DMS 273 (cell line): ENCODE results near the gene DPP6.

Source experiments
- DNase-seq: peaks from one replicate; lab custom pipeline; 2025; ENCODE audit not compliant: unreplicated experiment; lab: John Stamatoyannopoulos, UW

DPP6 gene

GRCh38 chr7:154509192-154509591 lies 457.0 kb downstream of the DPP6 start:
- DNase-seq: no peak

DNA sequence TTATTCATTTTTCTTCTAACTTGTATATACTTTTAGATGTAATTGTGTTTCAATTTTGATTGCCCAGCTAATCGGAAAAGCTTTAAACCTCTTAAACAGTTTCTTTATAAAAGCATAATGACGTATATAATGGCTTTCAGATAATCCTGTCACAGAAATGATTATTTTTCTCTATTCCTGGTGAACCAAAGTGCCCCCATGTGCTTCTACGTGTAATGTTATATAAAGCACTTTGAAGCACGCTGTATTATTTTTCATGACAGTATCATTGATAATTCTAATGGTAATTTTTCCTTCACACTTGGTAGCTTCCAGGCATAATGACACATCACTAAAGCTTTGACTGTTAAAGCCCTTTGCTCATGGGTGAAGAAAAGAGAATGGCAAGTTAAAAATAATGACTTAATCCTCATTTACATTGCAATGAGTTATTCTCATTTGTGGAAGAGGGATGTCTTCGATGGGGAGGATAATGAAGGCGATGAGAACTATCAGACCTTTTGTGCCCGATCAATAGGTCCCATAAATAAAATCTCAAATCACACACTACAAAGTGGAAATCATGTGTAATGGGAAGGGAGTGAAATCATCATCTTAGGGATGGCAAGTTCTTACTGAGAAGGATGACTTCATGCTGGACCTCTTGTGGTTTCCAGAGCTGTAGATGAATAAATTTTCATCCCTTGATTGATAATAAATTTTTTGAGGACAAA lies 460.1 kb downstream of the DPP6 start:
- no peak for DNase-seq

DNA sequence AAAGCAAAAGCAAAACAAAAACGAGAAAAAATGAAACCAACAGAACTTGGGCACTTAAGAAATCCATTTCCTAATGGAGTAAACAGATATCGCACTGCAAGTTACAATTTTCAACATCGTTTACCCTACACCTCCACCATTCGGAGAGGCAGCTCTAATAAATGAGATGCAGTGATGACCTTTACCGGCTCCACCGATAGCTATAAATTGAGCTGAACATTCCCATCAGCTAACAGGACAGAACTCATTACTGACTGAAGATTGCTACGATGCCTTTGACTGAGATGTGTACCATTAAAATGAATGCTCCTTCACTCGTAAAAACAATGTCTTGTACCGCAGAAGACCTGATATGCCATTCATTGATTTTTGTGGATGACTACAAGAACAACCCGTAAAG lies 465.6 kb downstream of the DPP6 start:
- no peak for DNase-seq

GRCh38 chr7:154519229-154519628 lies 467.0 kb downstream of the DPP6 start:
- no peak for DNase-seq

GRCh38 chr7:154530136-154530535 lies 477.9 kb downstream of the DPP6 start:
- no peak for DNase-seq

DNA sequence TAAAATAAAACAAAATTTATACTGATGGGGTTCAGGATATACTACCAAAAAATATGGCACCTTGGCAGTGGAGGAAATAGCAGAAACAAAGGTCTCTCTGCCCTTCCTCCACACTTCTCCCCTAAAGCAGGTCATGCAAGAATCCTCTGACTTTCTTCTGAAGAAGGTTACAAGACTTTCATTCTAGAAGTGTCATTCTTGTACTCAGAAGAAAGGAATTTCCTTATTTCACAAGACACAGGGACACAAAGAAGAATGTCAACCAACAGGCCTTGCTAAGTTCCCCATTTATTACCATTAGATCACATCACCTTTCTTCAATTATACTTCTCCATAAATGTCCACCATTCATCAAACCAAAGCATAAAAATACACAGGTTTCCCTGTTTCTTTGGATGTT lies 480.6 kb downstream of the DPP6 start:
- DNase-seq: no peak

DNA sequence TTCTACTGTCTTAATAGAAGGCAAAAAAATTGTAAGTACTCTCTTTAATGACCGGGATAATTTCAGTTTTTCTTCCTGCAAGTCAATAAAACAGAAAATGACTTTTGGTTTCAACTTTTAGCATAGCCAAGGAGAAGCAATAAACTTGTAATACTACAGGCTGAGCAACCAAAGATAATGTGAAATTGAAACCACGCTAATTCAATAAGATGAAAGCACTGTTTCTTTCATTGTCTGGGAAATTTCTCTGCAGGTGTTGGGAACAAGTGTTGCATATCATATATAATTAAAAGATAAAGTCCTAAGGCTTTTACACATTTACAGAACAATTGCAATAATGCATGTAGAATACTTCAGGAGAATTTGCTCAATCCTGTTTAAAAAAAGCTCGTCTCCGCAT lies 488.4 kb downstream of the DPP6 start:
- DNase-seq: no peak

DNA sequence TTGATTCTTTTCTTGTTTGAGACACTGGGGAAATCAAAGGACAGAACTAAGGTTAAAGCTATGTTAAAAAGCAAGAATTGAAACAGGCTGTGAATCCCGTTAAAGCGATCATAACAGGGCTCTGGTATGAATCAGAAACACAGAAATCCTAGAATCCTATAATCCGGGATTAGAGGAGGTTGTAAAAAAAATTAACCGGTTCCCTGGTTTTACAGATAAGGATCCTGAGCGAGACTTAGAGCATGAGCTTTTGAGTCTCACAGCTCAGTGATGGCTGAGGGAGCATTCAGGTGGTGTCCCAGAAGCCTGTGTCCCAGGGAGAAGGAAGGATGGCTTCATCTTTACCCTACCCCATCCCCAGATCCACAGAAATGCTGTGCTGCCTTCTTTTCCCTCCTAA lies 489.4 kb downstream of the DPP6 start:
- DNase-seq: no peak

DNA sequence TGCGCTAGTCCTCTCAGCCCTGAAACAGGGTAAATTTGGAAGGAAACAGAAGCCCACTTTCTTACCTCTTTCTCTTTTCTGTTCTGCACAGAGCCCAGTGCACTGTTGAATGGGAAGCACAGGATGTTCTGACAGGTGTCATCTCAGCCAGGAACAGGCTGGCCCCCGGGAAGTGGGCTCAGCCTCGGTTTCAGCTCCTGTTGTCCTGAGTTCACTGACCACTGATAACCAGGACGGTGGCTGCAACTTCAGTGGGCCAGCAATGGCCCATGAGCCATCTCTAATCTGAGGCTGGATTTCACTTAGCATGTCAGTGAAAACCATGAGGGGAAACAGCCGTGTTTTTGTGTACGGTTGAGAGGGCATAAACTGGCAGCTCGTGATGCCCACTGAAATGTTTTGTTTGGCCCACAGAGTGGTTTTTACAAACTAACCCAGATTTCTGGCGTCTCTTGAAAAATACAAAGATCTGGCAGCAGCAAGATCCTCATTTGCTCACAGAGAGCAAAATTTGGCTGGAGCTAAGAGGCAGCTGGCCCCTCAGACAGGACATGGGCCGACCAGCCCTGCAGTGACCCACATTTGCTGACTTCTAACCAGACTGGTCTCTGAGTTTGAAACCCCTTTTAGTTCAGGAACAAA lies 494.9 kb downstream of the DPP6 start:
- DNase-seq: no peak

GRCh38 chr7:154553711-154554265 lies 501.6 kb downstream of the DPP6 start:
- no peak for DNase-seq

DNA sequence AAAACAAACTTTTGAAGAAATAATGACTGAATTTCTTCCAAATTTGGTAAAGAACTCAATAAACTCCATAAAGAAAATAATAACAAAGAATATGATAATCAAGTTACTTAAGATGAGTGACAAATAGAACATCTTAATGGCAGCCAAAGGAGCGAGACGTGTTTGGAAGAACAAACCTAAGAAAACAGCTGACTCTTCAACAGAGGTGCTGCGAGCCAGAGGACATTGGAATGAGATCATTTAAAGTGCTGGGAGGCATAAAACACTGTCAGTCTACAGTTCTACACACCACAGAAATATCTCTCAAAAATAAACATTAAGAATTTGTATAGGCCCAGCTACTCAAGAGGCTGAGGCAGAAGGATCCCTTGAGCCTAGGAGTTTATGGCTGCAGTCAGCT lies 507.3 kb downstream of the DPP6 start:
- DNase-seq: no peak

GRCh38 chr7:154564676-154565075 lies 512.5 kb downstream of the DPP6 start:
- DNase-seq: no peak

DNA sequence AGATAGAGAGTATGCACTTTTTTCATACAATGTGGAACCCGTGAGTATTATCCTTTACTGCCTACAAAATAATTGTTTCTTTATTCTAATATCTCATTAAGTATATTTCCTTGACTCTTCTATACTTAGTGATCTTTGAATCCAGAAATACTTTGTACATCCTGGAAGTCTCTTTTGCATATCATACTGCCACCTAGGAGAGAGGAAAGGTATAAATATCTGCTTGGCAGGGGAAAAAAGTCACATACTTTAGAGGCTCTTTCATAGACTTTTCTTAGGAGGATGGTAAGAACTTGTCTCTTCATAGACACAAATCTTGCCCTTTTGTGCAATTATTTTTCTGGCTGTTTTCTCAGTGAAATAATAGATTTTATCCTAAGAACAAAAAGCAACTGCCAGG lies 514.7 kb downstream of the DPP6 start:
- peak; percentile 23 for DNase-seq

GRCh38 chr7:154568346-154568745 lies 516.1 kb downstream of the DPP6 start:
- DNase-seq: no peak

GRCh38 chr7:154569916-154570315 lies 517.7 kb downstream of the DPP6 start:
- no peak for DNase-seq

- DNase-seq: no peak
These were observed 519.6 kb downstream of the DPP6 start for GRCh38 chr7:154571772-154572171.

GRCh38 chr7:154574235-154574634 lies 522.0 kb downstream of the DPP6 start:
- DNase-seq: no peak

GRCh38 chr7:154575497-154575896 lies 523.3 kb downstream of the DPP6 start:
- no peak for DNase-seq

DNA sequence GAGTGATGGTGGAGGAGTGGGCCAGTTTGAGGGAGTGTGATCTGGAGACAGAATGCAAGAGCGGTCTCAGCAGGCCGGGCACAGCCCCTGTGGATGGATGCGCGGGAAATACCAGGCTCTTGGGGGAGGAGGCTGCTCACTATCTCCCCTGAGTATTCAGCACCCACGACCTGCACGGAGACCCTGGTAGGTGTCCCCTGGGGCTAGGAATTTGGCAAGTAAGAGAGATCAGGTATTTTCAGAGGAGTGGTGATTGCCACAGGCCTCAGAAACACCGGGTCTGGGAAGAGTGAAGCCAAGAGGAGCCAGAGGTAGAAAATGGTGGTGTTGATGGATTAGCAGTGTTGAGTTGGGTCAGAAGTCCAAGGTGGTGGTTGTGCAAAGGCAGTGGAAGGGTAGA lies 524.4 kb downstream of the DPP6 start:
- no peak for DNase-seq

DNA sequence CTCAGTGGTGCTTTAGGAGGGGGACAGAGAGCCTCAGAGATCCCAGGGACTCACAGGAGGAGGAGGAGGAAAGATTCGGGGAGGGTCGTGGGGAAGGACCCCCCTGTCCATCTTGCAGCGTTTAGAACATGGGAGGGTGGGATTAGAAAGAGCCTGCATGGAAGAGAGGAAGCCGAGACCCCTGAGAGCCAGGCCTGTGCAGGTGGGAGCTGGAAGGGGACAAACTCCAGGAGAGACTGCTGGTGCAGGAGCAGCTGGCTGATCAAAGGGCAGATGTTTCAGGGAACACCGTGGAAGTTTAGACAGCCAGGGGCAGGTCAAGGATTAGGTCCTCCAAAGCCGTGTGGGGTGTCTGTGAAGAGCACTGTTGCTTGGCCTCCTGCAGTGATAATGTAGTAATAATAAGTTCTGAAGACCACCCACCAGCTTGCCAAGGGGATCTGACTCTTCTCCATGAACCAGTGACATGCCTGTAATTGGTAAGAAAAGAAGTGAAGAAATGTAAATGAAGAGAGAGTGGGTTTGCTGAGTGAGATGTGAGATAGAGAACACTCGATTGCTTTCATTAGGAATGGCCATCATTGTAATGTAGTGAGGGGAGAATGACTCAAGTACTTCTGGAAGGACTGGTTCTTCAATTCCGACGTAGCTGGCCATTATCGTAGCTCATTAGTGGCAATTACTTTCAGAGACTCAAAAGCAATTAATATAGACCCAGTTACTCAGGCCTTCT lies 525.1 kb downstream of the DPP6 start:
- DNase-seq: no peak

GRCh38 chr7:154578336-154578735 lies 526.1 kb downstream of the DPP6 start:
- no peak for DNase-seq

DNA sequence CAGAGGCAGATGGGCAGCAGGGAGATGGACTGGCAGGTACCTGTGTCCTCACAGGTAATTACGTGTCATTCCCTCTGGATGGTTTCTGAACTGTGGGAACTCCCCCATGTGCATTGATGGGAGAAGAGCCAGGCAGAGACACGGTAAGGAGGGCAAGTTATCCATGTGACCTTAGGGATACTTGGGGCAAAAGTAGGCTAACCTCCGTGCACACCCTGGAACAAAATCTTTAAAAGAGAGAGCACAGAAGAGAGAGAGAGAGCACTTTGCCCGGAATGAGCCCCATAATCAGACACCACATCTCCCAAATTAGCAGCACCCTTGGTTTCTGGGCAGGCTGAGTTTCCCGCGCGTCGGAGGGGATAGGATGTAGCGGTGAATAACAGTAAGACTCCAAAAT lies 527.5 kb downstream of the DPP6 start:
- no peak for DNase-seq
